MM.1S (cell line): Measurements from ENCODE around the gene ATP13A4.

Experiments used
- CTCF ChIP-seq: fragments of 300-600 bp; sonication (generic); IDR thresholded peaks from 2 replicates; pipeline ENCODE4 v1.5.1; 2016; ENCODE audit warnings: antibody characterized with exemption, low read length, mixed read lengths
- EZH2phosphoT487 ChIP-seq: fragments of 300-600 bp; sonication (generic); IDR thresholded peaks from 2 replicates; pipeline ENCODE4 v1.6.1; 2018; ENCODE audit warnings: antibody characterized with exemption, low read length

GRCh38 chr3:193490580-193490979 lies 64.1 kb downstream of the ATP13A4 start:
- TF ChIP-seq CTCF, result no peak
- TF ChIP-seq EZH2phosphoT487, result no peak
